ENCODE results near the gene MEF2D.

Gene MEF2D

DNA sequence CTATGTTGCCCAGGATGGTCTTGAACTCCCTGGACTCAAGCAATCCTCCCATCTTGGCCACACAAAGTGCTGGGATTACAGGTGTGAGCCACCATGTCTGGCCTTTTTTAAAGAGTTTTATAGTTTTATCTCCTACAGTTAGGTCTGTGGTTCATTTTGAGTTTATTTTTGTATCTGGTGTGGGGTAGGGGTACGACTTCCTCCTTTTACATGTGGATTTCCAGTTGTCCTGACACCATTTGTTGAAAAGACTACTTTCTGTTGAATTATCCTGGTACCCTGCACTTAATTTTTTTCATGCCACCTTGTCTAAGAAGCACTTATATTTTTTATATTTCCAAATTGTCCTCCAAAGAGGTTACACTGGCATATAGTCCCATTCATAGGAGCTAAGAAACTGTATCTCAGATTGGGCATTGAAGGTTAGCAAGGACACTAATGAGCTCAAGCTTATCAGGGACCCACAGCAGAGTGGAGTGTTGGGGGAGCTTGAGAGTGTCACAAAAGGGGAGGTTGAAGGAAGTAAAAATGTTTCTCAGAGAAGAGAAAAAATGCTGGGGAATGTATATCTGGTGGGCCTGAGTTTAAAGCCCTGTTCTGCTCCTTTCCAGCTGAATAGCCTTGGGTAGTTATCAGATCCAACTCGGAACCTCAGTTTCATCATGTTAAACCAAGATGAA, 23.4 kb upstream of the MEF2D start:
- DNase-seq, result no peak

DNA sequence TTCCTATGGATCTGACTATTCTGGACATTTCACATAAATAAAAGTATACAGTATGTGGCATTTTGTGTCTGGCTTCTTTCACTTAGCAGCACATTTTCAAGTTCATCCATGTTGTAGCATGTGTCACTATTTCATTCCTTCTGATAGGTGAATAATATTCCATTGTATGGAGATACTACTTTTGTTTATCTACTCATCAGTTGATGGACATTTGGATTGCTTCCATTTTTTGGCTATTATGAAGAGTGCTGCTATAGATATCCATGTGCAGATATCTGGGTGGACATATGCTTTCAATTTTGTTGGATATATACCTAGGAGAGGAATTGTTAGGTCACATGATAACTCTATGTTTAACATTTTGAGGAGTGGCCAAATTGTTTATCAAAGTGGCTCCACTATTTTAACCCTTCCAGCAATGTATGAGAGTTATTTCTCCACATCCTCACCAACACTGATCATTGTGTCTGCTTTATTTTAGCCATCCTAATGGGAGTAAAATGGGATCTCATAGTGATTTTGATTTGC, 21.9 kb upstream of the MEF2D start:
- DNase-seq, result no peak

DNA sequence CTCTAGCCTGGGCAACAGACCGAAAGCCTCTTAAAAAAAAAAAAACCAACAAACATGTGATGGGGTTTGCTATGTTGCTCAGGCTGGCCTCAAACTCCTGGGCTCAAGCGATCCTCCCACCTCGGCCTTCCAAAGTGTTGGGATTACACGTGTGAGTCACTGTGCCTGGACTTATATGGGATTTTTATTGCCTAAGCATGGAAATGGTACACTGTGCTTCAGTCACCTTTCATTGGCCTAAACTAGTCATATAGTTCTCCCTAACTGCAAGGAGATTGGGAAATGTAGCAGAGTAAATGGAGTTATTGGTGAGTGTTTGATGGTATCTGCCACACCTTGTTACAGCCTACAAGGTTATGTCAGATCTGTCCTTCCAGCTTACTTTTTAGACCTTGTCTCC, 17.2 kb upstream of the MEF2D start:
- no peak for DNase-seq

DNA sequence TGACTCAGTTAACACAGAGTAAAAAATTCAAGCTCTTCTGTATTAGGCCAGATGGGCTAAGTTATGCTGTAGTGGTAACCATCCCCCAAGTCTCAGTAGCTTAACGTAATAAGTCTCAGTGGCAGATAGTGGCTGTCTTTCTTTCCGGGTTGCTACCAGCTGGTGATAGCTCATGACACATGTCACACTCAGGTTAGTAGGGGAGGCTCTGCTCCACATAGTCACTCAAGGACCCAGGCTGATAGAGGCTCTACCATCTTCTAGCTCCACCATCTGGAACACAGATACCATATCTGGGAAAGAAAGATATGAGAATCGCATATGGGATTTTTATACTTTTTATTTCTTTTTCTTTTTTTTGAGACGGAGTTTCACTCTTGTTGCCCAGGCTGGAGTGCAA, 16.2 kb upstream of the MEF2D start:
- DNase-seq, result no peak

DNA sequence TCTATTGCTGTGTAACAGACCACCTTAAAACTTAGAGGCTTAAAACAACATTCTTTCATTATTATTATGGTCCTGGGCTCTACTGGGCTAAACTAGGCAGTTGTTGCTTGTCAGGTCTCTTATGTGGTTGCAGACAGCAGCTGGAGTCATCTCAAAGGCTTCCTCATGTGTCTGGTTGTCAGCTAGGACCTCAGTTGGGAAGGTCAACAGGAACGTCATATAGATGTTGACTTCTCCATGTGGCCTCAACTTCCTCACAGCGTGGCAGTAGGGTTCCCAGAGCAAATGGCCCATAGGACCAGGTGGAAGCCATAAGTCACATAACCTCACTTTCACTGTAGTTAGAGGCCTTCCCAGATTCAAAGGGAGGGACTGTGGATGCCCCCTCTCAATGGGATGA, 15.4 kb upstream of the MEF2D start:
- DNase-seq, result no peak

DNA sequence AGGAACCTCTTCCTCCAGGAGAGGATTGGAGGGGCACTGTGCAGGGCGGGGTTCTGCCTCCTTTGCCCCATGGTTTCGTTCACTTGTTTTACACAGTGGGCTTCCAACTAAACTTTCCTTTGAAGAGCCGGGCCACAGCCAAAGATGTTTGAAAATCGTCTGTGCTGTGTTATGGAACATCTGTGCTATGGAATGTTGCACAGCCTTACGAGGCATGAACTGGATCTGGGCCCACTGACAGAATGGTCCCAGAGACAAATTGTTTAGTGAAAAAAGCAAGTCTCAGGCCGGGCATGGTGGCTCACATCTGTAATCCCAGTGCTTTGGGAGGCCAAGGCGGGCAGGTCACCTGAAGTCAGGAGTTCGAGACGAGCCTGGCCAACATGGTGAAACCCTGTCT, 12.6 kb upstream of the MEF2D start:
- no peak for DNase-seq

DNA sequence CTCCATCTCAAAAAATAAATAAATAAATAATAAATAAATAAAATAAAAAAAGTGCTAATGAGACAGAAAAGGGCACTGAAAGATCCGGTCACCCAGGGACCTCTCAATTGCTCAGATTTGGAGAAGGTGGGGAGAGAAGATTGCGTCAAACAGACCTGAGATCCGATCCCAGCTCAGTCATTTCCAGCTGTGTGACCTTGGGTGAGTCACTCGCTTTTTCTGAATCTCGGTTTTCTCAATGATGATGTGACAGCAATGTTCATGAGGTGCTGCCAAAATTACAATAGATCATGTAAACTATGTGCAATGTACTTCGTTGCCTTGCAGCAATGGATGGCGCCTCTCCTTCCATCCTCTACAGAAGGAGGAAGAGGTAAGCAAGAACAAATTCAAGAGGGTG, 11.1 kb upstream of the MEF2D start:
- DNase-seq, result no peak

DNA sequence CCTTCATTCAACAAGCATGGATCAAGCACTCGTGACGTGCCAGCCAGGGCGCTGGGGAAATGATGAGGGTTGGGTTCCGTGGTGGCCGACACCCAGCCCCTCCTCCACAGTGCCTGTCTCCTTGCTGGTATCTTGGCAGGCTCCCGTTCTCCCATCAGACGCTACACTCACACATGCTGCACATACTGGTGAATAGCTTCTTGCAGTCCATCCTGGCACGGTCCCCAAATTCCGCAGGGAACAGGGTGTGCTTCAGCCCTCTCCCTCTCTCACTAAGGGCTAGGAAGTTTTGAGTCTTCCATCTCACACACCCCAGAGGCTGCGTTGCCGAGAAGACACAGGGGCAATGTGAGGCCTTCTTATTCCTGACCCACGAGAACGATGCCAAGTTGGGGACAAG, 10.1 kb upstream of the MEF2D start:
- DNase-seq, result no peak

DNA sequence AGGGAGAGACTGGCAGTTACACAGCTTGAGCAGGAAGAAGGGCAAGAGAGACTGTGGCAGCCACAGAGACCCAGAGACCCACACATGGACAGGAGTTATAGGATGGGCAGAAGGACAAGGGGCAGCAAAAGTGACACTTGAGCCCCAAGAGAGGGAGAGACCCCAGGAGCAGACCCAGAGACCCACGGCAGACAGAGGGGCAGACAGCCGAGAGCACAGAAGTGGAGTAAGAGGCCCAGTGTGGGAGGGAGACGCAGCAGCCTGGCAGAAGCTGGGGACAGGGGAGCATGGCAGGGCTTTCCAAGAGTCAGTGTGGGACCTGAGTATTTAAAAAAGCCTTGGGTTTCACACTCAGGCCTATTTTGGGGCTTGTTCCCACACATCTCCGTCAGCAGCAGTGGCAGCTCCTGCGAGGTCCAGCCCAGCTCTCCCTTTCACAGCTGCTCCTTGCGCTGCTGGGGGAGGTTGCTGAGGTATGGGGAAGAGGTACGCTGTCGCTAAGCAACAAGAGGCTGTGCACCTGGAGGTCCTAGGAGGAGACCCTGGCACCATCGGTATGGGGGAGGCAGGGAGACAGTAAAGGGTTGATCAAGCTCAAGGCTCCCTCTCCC, 9.0 kb upstream of the MEF2D start:
- DNase-seq, result no peak

DNA sequence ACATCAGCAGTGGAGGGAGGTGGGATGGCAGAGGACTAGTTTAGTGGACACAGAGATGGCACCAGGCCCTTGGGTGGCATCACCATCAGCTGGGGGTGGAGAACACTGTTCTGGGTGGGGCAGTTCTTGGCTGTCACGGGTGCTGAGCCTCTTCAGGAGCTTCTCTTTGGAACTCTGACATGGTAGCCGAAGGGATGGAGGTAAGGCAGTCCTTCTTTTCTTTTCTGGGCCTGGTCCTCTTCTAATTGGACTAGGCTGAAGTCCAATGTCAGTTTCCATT, 8.3 kb upstream of the MEF2D start:
- no peak for DNase-seq

DNA sequence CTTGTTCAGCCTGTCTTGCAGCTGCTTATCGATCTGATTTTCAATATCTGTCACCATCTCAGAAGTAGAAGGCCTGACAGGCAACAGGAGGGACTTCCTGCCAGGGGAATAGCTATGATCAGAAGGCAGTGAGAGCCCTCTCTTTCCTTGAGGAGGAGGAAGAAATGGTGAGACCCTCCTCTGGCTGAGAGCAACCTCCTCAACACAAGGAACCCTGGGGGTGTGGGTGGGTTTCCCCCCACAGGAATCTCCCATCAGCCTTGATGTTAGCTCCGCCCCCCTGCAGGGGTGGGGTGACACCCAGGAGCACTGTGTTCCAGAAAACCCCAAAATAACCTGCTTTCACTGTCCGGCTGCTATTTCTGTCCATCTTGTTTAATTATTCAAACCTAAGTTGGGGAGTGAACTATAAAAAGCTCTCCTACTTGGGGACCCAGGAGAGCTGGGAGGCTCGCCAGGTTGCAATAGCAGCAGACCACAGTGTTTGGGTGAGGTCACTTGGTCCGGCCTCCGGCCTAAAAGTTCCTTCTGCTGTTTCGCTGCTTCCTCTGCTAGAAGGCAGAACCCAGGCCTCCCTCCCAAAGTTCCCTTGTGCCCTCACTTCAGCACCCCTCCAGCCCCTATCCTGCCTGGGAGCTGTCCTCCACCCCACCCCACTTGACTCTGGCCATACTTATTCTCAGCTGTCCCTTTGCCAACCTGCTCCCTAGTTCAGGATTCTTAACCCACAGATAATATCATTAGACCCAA, 7.8 kb upstream of the MEF2D start:
- DNase-seq, result no peak

DNA sequence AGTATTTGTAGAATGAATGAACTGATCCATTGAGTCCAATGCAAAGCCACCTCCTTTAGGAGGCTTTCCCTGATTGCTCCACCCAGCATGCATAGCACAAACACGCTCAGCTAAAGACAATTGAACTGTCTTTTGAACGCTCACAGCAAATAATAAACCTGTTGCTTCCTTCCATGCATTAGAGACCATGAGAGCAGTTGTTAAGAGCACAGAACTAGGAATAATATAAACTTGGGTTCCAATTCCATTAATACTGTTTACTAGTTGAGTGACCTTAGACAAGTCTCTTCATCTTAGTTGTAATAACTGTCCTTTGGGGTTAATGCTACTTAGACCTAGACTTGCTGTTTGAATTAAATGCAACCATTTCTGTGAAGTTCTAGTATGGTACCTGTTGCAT, 5.9 kb upstream of the MEF2D start:
- DNase-seq, result no peak

DNA sequence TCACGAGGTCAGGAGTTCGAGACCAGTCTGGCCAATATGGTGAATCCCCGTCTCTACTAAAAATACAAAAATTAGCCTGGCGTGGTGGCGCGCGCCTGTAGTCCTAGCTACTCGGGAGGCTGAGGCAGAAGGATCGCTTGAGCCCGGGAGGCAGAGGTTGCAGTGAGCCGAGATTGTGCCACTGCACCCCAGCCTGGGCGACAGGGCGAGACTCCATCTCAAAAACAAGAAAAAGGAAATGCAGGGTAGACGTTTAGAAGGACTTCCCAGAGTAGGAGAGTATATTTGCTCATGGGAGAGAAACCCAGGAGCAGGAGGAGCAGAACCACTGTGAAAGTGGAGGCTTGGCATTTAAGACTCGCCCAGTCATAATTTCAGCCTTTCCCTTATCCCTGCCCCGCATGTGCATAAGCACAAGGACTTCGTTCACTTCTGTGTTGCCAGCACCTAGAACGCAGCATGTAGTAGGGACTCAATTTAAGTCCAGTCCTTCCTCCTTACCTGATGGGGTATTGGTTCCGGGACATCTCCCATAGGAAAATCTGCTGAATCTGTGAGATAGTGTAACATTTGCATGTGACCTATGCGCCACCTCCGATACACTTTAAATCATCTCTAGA, 5.2 kb upstream of the MEF2D start:
- no peak for DNase-seq

DNA sequence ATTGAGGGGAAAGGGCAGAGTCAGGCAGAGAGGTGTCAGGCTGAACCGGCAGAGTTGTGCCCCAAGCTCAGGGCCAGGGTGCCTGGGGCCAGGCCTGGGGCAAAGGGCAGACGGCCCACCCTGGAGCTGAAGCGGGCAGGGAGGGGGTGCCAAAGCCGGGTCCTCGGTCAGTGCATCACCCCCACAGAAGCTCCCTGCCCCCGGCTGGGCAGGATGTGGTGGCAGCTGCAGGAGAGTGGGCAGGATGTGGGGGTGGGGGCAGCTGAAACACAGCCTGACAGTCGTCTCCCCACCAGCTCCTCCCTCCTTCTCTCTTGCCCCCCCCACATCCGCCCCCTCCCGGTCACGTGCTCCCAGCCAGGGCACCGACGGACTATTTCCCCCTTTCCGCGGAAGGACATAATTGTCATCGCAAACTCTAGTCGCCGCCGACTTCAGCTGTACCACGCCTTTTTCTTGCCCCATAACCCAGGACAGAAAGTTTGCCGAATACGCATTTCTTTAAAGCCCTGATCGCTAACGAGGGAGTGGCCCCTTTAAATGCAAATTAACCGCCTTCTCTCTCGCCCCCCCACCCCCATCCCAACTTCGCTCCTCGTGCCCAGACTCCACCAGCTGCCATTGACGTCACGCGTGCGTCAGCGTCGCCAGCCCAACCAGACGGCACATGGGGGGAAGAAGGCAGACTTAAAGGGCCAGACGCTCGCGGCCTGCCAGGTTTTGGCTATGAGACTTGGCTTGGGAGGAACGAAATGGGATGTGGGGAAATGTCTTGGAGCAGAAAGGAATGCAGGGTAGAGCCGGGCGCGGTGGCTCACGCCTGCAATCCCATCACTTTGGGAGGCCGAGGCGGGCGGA, 4.5 kb upstream of the MEF2D start:
- peak; percentile 79 to 96 (median 92) for DNase-seq

DNA sequence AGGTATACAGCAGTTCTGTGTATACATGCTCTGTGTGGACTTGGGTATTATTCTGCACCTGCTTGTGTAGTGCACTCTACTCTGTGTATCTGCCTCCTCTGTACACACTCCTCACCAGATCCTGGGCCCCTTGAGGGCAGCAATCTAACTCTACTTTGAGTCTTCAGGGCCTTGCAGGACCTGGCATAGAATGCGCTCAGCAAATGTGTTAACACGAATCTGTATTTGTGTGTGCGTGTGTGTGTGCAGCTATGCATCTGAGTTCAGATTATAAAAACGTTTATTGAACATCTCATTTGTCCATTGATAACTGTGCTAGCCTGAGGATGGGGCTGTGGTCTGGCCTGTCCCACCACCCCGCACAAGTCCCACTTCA, 3.9 kb upstream of the MEF2D start:
- peak in 1 of 4 experiments; percentile 48 for DNase-seq

DNA sequence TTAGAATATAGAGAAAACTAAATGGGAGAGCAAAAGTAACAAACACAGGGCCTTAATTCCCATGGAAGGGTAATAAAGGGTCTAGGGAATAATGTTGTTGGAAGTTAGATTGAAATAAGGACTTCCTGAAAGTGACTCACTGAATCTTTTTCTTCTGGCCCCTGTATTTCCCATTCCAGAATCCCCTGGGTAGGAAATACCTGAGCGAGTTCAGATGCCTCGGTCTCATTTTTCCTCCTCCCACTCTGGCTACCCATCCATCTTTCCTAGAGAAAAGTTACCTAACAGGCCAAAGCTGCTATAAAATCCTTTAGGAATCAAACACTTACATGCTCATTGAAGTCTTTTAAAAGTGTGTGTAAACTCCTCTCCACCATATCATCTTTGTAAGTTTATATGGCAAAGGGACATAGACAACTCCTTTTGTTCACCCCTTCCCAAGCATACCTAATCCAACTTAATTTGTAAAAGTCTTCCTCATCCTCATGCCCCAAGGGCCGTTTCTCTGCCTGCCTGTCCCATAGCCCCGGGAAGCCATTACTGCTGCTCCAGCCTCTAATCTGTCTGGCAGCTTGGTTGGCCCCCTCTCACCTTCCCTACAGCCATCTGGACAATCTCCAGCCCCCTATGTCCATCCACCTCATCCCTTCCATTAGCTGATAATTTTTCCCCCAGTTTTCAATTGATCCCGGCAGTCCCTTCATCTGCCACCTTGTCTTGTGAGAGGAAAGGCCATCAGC, 3.3 kb upstream of the MEF2D start:
- no peak for DNase-seq

DNA sequence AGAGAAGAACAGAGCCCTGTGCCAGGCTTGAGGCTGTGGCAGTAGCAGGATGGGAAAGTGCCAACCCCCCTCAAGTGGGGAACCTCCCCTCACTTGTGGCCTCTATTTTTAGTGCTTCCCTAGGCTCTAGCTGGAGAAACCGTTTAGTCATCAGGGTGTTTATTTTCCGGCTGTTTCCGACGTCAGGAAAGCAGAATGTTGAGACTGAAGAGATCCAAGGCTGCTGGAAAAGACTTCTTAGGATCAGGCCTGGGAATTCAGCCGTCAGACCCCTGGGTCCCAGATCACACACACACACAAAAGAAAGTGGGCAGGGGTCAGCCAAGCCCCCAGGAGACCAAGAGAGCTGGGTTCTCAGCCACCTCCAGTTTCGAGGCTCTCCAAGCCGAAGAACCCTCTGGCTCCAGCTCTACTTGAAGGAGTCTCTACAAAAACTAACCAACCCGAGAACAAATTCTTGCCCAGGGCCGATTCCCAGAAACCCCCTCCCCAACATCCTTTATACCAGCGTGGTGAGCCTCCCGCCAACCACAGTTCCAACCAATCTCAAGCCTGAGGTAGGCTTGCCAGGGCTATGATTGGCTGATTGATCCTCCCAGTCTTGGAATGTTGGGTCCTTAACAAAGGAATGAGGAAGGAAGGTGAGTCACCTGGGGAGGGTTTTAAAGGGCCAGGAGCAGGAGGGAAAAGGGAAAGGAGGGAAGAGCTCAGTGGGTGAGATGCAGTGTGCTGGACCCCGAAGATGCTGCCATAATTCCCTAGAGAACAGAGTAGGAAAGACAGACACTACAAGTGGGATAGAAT, 2.5 kb upstream of the MEF2D start:
- no peak for DNase-seq

DNA sequence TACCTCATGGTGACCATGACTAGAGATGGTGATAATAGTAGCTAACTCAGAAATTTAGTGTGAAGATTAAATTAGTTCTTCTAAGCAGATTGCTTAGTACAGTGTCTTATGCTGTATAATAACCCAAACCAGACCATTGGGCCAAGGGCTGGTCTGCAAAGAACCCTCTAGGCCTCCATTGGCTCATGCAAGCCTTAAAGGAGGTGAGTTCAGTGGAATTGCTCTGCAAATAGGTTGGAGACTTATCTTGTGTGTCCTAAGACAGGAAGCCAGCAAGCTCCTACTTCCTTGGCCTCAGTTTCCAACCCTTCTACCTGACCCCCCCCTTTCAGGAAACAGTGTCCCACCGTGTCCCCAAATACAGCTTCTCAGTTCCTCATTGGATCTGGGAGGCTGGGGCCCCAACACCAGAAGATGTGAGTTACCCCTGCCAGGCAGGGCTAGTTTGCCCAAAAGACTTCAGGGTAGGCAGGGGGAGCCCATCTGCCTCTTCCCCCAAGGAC, 1.9 kb upstream of the MEF2D start:
- no peak for DNase-seq

DNA sequence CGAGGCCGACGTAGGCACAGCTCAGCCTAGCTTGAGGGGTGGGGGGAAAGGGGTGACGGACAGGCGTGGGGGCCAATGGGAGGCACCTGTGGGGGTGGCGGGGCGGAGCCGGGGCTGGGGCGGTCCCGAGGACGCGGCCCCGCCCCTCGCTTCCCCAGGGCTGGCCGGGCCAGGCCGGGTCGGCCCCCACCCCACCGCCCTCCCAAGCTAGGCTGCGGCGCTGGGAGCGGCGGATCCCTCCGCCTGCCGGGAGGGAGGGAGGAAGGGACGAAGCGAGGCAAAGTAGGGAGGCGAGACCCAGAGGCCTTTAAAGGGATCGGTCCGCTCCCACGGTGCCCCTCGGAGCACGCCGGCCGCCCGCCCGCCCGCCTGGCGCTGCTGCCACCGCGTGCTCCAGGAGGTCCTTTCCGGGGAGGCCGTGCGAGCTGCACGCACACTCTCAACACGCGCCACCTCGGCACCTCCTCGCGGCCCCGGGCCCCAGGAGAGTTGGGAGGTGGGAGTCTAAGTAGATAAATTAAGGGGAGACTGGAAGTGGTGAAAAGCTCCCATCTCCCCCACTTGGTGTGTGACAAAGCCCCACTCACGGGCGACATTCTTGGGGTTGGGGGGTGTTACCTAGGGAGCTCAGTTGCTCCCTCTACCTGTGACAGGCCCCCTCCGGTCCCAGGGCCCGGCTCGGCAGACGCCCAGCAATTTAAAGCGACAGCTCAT, 375 bp upstream of the MEF2D start:
- DNase-seq, result peak; percentile 87 to 95 (median 91)

DNA sequence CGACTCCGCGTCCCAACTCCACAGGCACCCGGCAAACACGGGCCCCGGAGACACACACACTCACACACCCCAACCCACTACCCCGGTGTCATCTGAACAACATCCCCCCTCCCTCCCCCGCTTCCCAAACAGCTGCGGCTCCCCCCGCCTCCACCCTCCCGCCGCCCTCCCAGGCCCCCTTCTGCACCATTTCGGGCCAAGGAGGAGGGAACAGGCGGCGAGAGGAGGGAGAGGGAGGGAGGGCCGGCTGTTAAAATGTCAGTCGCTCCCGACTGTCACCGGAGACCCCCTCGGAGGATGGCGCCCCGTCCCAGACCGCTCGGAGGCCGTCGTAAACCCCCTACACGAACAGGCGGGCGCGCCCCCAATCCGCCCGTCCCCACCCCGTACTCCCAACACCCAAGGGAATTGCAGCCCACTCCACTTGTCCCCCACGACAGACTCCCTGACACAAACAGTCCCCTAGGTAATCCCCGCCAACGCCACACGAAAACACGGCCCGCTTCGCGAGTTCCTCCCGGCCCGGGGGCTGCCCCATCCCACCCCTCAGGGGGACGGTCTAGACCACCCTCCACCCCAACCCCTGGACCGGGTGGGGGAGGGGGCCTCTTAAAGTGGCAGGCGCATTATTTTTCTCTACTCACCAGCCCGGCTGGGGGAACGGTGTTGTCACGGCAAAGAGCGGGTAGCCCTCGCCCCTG, 583 bp downstream of the MEF2D start:
- peak in 2 of 4 experiments; percentile 27 to 36 for DNase-seq

All from activated naive CD4-positive, alpha-beta T cell (primary cell).